Measurements from ENCODE around the gene LIN28A. TPM values are rescaled to one million over a fixed set of nuclear protein-coding genes. Genes with fewer than 3 reads are reported as not detected.
"Not testable (repeated sequence)": the region's sequence is repeated elsewhere in the genome, so short reads cannot be mapped to it uniquely, and the experiment has no call there.

Gene LIN28A
- total RNA-seq, result not detected

GRCh38 chr1:26410706-26411623 is at the start of gene LIN28A:
Gene LIN28A (plus strand): TSS chr1:26410817. CDS start chr1:26410892, 75 bp downstream.
- DNase-seq, result no peak

DNA sequence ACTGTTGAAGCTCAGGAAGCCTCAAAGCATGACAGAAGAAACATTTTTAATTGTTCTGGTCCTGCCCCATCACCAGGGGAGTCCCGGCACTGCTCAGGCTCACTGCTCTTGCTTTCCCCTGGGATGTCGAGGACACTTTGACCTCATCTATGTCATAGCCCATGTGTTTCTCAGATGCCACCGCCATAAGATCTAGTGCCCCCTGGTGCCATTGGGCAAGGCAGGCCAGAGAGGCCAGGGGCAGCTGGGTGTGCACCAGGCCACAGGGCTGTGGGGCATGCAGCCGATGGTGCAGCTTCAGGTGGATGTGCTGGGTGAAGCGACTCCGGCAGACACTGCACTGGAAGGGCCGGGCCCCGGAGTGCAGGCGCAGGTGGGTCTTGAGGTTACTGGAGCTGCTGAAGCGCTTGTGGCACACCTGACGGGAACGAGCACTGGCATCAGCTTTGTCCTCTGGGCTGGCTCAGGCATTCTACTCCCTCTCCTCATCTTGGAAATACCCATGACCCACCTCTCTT is 49.0 kb upstream of the LIN28A start:
- no peak for DNase-seq

DNA sequence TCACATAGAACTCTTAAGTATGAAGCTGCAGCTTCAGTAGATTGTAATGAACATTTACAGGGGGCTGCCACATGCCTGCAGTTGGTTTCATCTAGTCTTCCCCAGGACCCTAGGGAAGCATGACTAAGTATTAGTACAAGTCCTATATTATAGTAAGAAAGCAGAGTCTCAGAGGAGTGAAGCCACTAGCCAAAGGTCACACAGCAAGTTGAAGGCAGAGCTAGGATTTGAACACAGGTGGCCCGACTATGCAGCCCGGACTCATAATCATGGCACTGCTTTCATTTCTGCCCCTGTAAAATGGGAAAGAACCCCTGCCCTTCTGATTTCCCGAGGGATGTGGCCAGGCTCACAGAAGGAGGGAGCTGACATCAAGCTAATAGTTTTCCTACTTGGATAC is 48.3 kb upstream of the LIN28A start:
- no peak for DNase-seq

- peak; percentile 5 for DNase-seq
These were observed 46.8 kb upstream of the LIN28A start for GRCh38 chr1:26363549-26364448.

GRCh38 chr1:26364956-26365355 is 45.7 kb upstream of the LIN28A start:
- no peak for DNase-seq

DNA sequence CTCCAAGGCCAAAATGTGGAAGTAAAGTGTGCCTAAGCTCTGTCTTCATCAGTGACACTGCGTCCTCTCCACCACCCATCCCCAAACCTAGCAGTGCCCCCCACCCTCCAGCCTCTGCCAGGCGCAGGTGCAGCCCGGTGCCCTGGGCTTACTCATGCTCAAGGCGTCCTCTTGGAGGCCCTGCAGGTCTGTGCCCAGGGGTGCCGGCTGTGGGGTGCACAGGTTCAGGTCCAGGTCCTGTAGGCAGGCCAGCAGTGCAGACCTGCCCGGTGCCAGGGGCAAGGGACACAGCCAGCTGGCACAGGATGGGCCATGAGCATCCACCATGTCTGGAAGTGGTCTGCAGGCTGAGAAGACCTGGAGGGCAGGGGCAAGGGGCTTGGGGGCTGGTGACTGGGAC is 43.2 kb upstream of the LIN28A start:
- no peak for DNase-seq

DNA sequence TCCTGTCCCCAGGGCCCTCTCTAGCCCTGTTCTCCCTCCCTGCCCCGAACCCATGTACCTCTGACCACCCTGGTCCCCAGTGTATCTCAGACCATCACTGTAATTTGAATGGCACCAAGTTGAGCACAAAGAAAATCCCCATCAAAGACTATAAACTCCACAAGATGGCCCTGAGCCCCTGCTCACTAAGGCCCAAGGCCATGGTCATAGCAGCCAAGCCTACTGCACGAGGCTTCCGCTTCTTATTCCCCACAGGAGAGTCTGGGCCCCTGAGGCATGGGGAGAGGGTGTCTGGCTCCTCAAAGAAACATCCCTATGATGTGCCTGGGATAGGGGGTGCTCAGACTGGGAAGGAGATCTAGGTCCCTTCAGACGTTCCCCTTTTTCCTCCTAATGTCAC is 42.6 kb upstream of the LIN28A start:
- no peak for DNase-seq

- no peak for DNase-seq
These were observed 42.1 kb upstream of the LIN28A start for GRCh38 chr1:26368486-26368885.

DNA sequence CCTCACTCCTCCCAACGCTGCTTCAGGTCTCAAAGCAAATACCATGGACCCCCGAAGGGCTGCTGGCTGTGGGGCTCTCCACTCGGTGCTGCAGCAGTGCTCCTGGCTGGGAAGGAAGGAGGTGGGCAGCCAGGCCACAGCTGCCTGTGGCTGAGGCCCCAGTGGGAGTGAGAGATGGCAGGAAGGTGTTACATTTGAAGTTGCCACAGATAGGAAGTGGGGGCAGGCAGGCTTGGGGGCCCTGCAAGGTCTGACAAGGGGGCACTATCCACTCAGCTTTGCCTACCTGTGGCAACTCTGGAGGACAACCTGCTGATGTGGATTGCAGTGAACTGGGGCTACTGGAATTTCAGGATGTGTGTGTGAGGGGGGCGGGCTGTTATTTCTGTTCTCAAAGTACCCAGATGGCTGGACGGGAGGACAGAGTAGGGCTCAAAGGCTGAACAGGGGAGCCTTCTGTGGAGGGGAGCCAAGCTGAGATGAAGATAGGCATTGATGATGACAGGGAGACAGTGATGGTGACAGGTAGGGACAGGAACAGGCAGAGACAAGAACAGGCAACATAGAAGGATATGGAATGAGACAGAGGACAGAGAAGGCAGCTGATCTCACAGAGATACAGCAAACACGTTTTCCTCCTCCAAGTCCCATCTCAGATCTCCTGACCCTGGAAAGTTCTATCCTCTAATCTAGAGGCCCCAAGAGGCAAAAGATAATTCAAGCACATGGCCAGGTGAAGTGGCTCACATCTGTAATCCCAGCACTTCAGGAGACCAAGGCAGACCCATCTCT is 39.8 kb upstream of the LIN28A start:
- no peak for DNase-seq

DNA sequence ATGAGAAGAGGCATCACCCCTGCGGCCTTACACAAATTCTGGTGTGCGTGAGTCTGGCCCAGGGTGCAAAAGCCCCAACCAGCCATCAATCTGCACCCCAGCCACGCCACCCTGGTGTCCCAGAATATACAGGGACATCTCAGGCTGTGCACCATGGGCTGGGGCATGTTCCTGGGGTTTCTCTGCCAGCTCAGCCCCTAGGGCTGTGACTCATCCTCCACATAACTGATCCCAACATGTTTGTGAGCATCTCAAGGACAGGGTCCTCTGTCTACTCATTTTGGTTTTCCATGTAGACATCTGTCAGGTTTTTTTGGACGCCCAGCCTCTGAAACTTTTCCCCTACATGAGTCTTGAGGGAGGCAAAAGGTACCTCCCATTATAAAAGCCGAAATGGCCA is 38.6 kb upstream of the LIN28A start:
- no peak for DNase-seq

DNA sequence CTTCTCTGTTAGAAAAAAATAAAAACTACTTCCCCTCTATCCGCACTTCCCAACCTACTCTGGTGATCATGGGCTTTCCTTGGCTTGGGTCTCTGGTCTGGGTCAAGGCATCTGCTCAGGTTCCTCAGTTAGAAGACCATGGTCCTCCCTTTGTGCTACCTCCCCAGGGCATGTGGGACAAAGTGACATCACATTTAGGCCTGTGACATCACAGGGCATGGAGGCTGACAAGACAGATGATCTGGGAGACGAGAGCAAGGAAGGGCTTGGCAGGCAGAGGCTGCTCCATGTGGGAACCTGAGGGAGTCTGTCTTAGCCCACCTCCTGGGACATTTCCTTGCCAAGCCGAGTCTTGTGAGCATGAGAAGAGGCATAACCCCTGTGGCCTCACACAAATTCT is 38.0 kb upstream of the LIN28A start, which contains the start of gene ZNF683:
TSS of gene ZNF683 (minus strand) at position 140 of the 400 bp plus-strand sequence. CDS start 4,179 bp downstream, outside the sequence.
- DNase-seq, result not testable (repeated sequence)

DNA sequence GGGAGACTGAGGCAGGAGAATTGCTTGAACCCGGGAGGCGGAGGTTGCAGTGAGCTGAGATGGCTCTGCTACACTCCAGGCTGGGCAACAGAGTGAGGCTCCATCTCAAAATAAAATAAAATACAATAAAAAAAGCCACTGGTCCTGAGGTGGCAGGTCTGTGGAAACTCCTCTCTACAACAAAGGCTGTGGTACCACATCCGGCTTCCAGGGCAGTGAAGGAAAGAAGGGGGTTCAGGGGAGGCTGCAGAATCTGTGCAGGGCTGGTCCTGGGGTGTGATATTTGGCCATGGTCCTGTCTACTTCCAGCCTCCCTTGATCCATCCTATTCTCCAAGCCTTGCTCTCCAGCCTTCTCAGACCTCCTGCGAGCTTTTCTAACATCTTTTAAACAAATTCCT is 37.3 kb upstream of the LIN28A start:
- DNase-seq, result no peak

GRCh38 chr1:26373789-26374188 is 36.8 kb upstream of the LIN28A start:
- DNase-seq, result no peak

DNA sequence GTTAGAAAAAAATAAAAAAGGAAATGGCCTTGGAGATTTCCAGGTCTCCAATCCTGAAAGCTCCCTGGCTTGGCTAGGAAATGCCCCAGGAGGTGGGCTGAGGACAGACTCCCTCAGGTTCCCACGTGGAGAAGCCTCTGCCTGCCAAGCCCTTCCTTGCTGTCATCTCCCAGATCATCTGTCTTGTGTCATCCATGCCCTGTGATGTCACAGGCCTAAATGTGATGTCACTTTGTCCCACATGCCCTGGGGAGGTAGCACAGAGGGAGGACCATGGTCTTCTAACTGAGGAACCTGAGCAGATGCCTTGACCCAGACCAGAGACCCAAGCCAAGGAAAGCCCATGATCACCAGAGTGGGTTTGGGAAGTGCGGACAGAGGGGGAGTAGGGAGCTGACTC is 36.3 kb upstream of the LIN28A start:
- not testable (repeated sequence) for DNase-seq

DNA sequence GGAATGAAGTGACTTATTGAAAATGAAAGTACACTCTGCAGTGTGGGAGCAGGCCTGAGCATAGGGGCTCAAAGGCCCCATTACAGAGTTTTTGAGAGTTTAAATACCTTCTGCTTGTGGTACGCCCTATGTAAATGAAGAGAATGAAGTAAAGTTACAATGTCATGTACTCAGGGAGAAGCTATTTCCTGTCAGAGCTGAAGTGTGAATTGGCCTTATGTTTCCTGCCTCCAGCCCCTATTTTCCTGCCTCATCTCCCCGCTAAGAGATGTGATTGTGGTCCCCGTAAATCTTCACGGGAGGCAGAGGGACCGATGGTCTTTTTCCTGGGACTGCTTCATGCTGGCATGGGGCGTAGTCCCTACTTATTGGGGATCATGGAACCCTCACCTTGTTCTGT is 35.5 kb upstream of the LIN28A start:
- DNase-seq, result no peak

- DNase-seq, result no peak
These were observed 34.6 kb upstream of the LIN28A start for GRCh38 chr1:26376050-26376449.

DNA sequence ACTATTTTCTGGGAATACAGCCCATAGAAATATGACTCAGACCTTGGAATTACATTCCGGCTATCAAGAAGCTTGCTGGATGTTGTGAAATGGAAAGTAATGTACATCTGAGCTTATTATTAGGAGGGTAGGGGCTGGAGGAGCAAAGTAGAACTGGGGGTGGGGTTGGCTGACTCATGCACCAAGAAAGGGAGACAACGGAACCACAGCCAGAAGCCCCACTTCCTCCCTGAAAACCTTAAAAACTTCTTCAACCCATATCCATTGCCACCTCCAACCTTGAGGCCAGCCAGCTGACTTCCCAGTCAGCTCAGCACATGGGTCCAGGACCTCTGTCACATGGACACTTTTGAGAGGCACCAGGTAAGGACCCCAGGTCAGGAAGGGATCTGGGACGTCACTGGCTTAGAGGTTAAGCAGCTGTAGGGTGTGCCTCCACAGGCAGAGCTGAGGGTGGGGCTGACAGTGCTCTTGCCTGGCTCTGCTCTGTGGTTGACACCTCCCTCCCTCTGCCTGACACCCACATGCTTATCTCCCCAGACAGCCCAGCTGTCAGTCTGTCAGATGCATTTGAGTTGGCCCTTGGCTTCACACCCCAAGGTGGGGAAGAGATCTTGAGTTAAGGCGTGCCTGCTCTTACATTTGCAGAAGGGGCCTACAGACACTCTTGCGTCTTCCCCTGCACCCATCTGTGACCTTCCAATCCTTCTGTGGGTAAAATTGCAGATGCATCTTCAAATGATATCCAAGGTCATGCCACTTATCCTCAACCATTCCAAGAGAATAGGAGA is 32.3 kb upstream of the LIN28A start:
- peak; percentile 13 for DNase-seq

GRCh38 chr1:26378879-26379251 is 31.8 kb upstream of the LIN28A start:
- no peak for DNase-seq

- no peak for DNase-seq
These were observed 26.5 kb upstream of the LIN28A start for GRCh38 chr1:26384076-26384475.

GRCh38 chr1:26385063-26385462 is 25.6 kb upstream of the LIN28A start:
- not testable (repeated sequence) for DNase-seq

GRCh38 chr1:26387447-26387846 is 23.2 kb upstream of the LIN28A start:
- no peak for DNase-seq
